HepG2 (cell line): Measurements from ENCODE around the gene GRAMD4. TPM values are rescaled to one million over a fixed set of nuclear protein-coding genes. Genes with fewer than 3 reads are reported as not detected.

ENCODE experiments used
- ATAC-seq: fragments of 200-7000 bp; cut with Tn5 transposase; 3 replicates; pipeline ENCODE4 v1.9.1; 2020; ENCODE audit warnings: mild to moderate bottlenecking, moderate library complexity
- BruUV-seq: library from RNA; stranded (reverse); fragments of 400-500 nt; replicated peaks from 2 replicates; lab custom pipeline; 2021; lab: Mats Ljungman, UMichigan
- CTCF ChIA-PET: fragments of 300-600 bp; formaldehyde crosslinking; extraction: SDS; loops from one replicate; lab custom pipeline; 2021; ENCODE audit warnings: low total read pairs, inconsistent platforms, low intra/inter-chr PET ratio; lab: Yijun Ruan, JAX
- POLR2A ChIA-PET: fragments of 350-600 bp; sonication (Branson Sonifier 250); formaldehyde crosslinking; loops from one replicate; lab custom pipeline; 2020; ENCODE audit warnings: antibody characterized with exemption, inconsistent platforms; lab: Yijun Ruan, JAX
- DNase-seq: peaks from one replicate; pipeline ENCODE4 v3.0.0-alpha.2; 2015; ENCODE audit warnings: low spot score
- FAIRE-seq: peaks from 3 replicates; lab custom pipeline; 2011; peaks lifted over from hg19 to GRCh38; lab: Jason Lieb, UNC
- H2AFZ ChIP-seq: one replicate; pipeline ENCODE4 v1.6.1; 2011; ENCODE audit warnings: low read length, inconsistent platforms
- H3K27ac ChIP-seq: fragments of 300-600 bp; 3 replicates; pipeline ENCODE4 v1.8.0; 2011; ENCODE audit warnings: mixed run types, mild to moderate bottlenecking, mixed read lengths, low read length, inconsistent platforms; ENCODE audit not compliant: insufficient read depth; ENCODE audit errors: extremely low read length
- H3K27me3 ChIP-seq, 2 experiments: fragments of 200-600 bp in 1 of 2; 2 replicates in 1 of 2; 3 replicates in 1 of 2; pipeline versions ENCODE4 v1.6.0 to v1.8.0; 2011; ENCODE audit warnings: low read length in 2 of 2, mild to moderate bottlenecking in 2 of 2, moderate library complexity in 2 of 2, inconsistent platforms in 1 of 2; ENCODE audit not compliant: insufficient read depth in 2 of 2, control insufficient read depth in 1 of 2
- H3K36me3 ChIP-seq, 2 experiments: fragments of 200-600 bp in 1 of 2; replicated peaks in 1 of 2; 2 replicates in 1 of 2; 3 replicates in 1 of 2; pipeline versions ENCODE4 v1.5.1 to v1.8.0; 2011; ENCODE audit warnings: low read length in 2 of 2, inconsistent platforms in 1 of 2; ENCODE audit not compliant: insufficient read depth in 2 of 2, control insufficient read depth in 1 of 2
- H3K4me1 ChIP-seq: 2 replicates; pipeline ENCODE4 v1.5.1; 2012; ENCODE audit warnings: low read length, inconsistent platforms; ENCODE audit not compliant: insufficient read depth
- H3K4me2 ChIP-seq: 2 replicates; pipeline ENCODE4 v1.6.0; 2011; ENCODE audit warnings: low read depth, low read length, inconsistent platforms
- H3K4me3 ChIP-seq, 3 experiments: fragments of 200-600 bp in 1 of 3; sonication (generic), shearing (Covaris generic) in 1 of 3; replicated peaks in 1 of 3; 2 replicates each; pipeline ENCODE4 v1.5.1; 2011 to 2016; ENCODE audit warnings: low read length in 3 of 3, inconsistent platforms in 2 of 3, low read depth in 2 of 3, mild to moderate bottlenecking in 2 of 3, control low read depth in 1 of 3, mixed read lengths in 1 of 3; ENCODE audit not compliant: insufficient read depth in 1 of 3
- H3K79me2 ChIP-seq: one replicate; pipeline ENCODE4 v1.6.1; 2011; ENCODE audit warnings: low read length, inconsistent platforms; ENCODE audit not compliant: insufficient read depth
- H3K9ac ChIP-seq: 2 replicates; pipeline ENCODE4 v1.6.0; 2011; ENCODE audit warnings: mild to moderate bottlenecking, low read depth, low read length, inconsistent platforms; ENCODE audit not compliant: insufficient read depth
- H3K9me3 ChIP-seq: 2 replicates; pipeline ENCODE4 v1.5.1; 2012; ENCODE audit warnings: mild to moderate bottlenecking, low read length
- H4K20me1 ChIP-seq: 2 replicates; pipeline ENCODE4 v1.6.0; 2011; ENCODE audit warnings: inconsistent platforms, mild to moderate bottlenecking, low read length, moderate library complexity; ENCODE audit not compliant: insufficient read depth
- AFF4 ChIP-seq: sonication (generic); formaldehyde crosslinking; IDR thresholded peaks from 2 replicates; pipeline ENCODE4 v1.4.0; 2020; ENCODE audit warnings: missing genetic modification reagents
- CEBPG ChIP-seq: IDR thresholded peaks from 2 replicates; pipeline ENCODE4 v1.6.1; 2016
- FOXO4 ChIP-seq: sonication (generic); formaldehyde crosslinking; conservative IDR thresholded peaks from 2 replicates; pipeline ENCODE4 v1.8.1; 2023; ENCODE audit warnings: missing genetic modification reagents
- FOXP1 ChIP-seq, 2 experiments: fragments of 450-650 bp in 1 of 2; IDR thresholded peaks; 2 replicates each; pipeline ENCODE4 v1.6.1; 2017 to 2018; ENCODE audit warnings: antibody characterized with exemption in 1 of 2
- RELA ChIP-seq: sonication (generic); formaldehyde crosslinking; IDR thresholded peaks from 2 replicates; pipeline ENCODE4 v1.4.0; 2020; ENCODE audit warnings: missing genetic modification reagents
- SMARCE1 ChIP-seq: fragments of 450-650 bp; IDR thresholded peaks from 2 replicates; pipeline ENCODE4 v1.6.1; 2017; ENCODE audit warnings: borderline replicate concordance
- STAG1 ChIP-seq: sonication (generic); formaldehyde crosslinking; IDR thresholded peaks from 2 replicates; pipeline ENCODE4 v1.4.0; 2020; ENCODE audit warnings: missing genetic modification reagents
- ZBTB37 ChIP-seq: sonication (generic); formaldehyde crosslinking; IDR thresholded peaks from 2 replicates; pipeline ENCODE4 v1.4.0; 2020; ENCODE audit warnings: mild to moderate bottlenecking, missing genetic modification reagents
- ZNF275 ChIP-seq: sonication (generic); formaldehyde crosslinking; IDR thresholded peaks from 2 replicates; pipeline ENCODE4 v1.8.0; 2022; ENCODE audit warnings: missing genetic modification reagents, mild to moderate bottlenecking, inconsistent platforms, borderline replicate concordance
- ZNF552 ChIP-seq: sonication (generic); formaldehyde crosslinking; IDR thresholded peaks from 2 replicates; pipeline ENCODE4 v1.9.0; 2022; ENCODE audit warnings: missing genetic modification reagents, mild to moderate bottlenecking, borderline replicate concordance
- ZSCAN31 ChIP-seq: sonication (generic); formaldehyde crosslinking; IDR thresholded peaks from 2 replicates; pipeline ENCODE4 v1.5.0; 2020; ENCODE audit warnings: low read depth, mild to moderate bottlenecking, missing genetic modification reagents
- WGBS: methylation state at CpG from one replicate; pipeline ENCODE4 v1.1.6; 2017; ENCODE audit warnings: low lambda C conversion rate; 5-methylcytosine and 5-hydroxymethylcytosine counted together
- in situ Hi-C: cut with HindIII; loops from 2 replicates; pipeline ENCODE4 v1.10.0; 2017; ENCODE audit warnings: low pct_unique_long_range_greater_than_20kb; ENCODE audit not compliant: extremely low pct_ligation_motif_present
- intact Hi-C: fragments of 100-400 bp; cut with micrococcal nuclease; formaldehyde crosslinking; loops from one replicate; pipeline ENCODE4 v1.10.0; 2022; ENCODE audit not compliant: unreplicated experiment
- polyA plus RNA-seq, 8 experiments: library from polyadenylated mRNA; depleted of rRNA in 3 of 8; stranded (reverse) in 7 of 8; unstranded in 1 of 8; fragments of >200 nt; fragmentation: Illumina TruSeq in 4 of 8; extraction: Trizol in 4 of 8; gene quantifications; 2 replicates each; pipeline versions ENCODE4 v1.2.1 to v1.2.3, GENCODE V29; 2011 to 2016; ENCODE audit warnings: low read depth in 4 of 8, missing spikeins in 1 of 8, mixed read lengths in 1 of 8; ENCODE audit not compliant: insufficient read depth in 1 of 8
- total RNA-seq, 5 experiments: library from RNA; depleted of rRNA; stranded (reverse); fragments of >200 nt; fragmentation: Illumina TruSeq; extraction: Trizol; gene quantifications; 2 replicates each; pipeline ENCODE4 v1.2.3, GENCODE V29; 2016; ENCODE audit warnings: low read depth in 1 of 5

Gene GRAMD4
- total and polyA plus RNA-seq, 2 of the 13 experiments (the other 11 are each of a cell fraction or from before 2014, with no cell fraction given), result 15.2 to 15.7 TPM

GRCh38 chr22:46622081-46622521, 1.9 kb downstream of the GRAMD4 start:
- BruUV-seq, result no TSS peak
- DNase-seq, result no peak
- no peaks in the 10 kb centered on the region for H3K27me3 ChIP-seq
- peaks cover 32% of the 10 kb centered on the region for H3K4me1 ChIP-seq
- in situ Hi-C loops, result no loop called here
- H3K36me3 ChIP-seq, result no peaks in the 10 kb centered on the region; a peak in 1 of 5 replicates
- intact Hi-C loops, result no loop called here
- H2AFZ ChIP-seq, result no peak overlapping the region
- no peak for ATAC-seq
- H3K79me2 ChIP-seq, result no peaks in the 10 kb centered on the region
- no peak overlapping the region for H3K4me2 ChIP-seq
- no peak for FAIRE-seq
- no peak overlapping the region for H3K4me3 ChIP-seq
- ChIA-PET CTCF (interaction anchor here (0.6 kb wide), 1 partner anchor 59 kb away, joined by 3 read pairs; no protein-coding TSS in a partner anchor), POLR2A (interaction anchor here (0.9 kb wide), 1 partner anchor 30 kb away, joined by 4 read pairs; no protein-coding TSS in a partner anchor)
- H4K20me1 ChIP-seq, result no peaks in the 10 kb centered on the region
- no peak overlapping the region for H3K27ac ChIP-seq
- no peak overlapping the region for H3K9ac ChIP-seq
- 86% methylated on average over 11 of the region's 14 CpGs for WGBS
- no peaks in the 10 kb centered on the region for H3K9me3 ChIP-seq
- TF ChIP-seq AFF4 (CRISPR knock-in tag) (no peak), ZSCAN31 (no peak), ZNF552 (CRISPR knock-in tag) (no peak), SMARCE1 (no peak), FOXO4 (no peak), STAG1 (CRISPR knock-in tag) (no peak), CEBPG (CRISPR knock-in tag) (no peak), ZNF275 (CRISPR knock-in tag) (no peak), FOXP1 (IDR thresholded peaks at IDR 0.05) (no peak), FOXP1 (CRISPR knock-in tag; IDR thresholded peaks at IDR 0.05) (no peak), ZBTB37 (CRISPR knock-in tag) (no peak), RELA (no peak)
